HCT116 (cell line): ENCODE data around the gene EIF3I. TPM values are rescaled to one million over a fixed set of nuclear protein-coding genes. Genes with fewer than 3 reads are reported as not detected.

ENCODE experiments used
- ATAC-seq: fragments of 200-7000 bp; cut with Tn5 transposase; 2 replicates; pipeline ENCODE4 v1.9.1; 2020; ENCODE audit warnings: mild to moderate bottlenecking, moderate library complexity
- BruUV-seq: library from RNA; stranded (reverse); fragments of 400-500 nt; replicated peaks from 2 replicates; lab custom pipeline; 2021; lab: Mats Ljungman, UMichigan
- CTCF ChIA-PET: fragments of 300-600 bp; sonication (Branson Sonifier 250); formaldehyde crosslinking; loops from one replicate; lab custom pipeline; 2021; ENCODE audit warnings: antibody characterized with exemption; lab: Charles Lee
- POLR2A ChIA-PET: fragments of 300-600, 350-600 bp; sonication (Branson Sonifier 250); formaldehyde crosslinking; loops from one replicate; lab custom pipeline; 2021; ENCODE audit warnings: antibody characterized with exemption; lab: Charles Lee
- RAD21 ChIA-PET, 2 experiments: fragments of 300-600 bp; sonication (Branson Sonifier 250); formaldehyde crosslinking; loops; one replicate each; lab custom pipeline; 2023; ENCODE audit warnings: low total read pairs in 2 of 2; ENCODE audit not compliant: uncharacterized antibody in 2 of 2, unreplicated experiment in 2 of 2, low non-redundant PET in 1 of 2; lab: Charles Lee
- DNase-seq: peaks from one replicate; pipeline ENCODE4 v3.0.0-alpha.2; 2010; ENCODE audit warnings: low read depth, low spot score
- H2AFZ ChIP-seq: fragments of 200-600 bp; shearing (Covaris generic), sonication (generic); 2 replicates; pipeline ENCODE4 v1.6.1; 2017; ENCODE audit warnings: low read depth, mixed run types, mixed read lengths, antibody characterized with exemption, low read length; ENCODE audit not compliant: poor library complexity, severe bottlenecking
- H3K27ac ChIP-seq: 2 replicates; pipeline ENCODE4 v1.5.1; 2012; ENCODE audit warnings: low read depth, low read length
- H3K27me3 ChIP-seq: fragments of 200-600 bp; sonication (generic); 2 replicates; pipeline ENCODE4 v1.6.1; 2016; ENCODE audit warnings: mixed run types, low read length, mixed read lengths; ENCODE audit not compliant: insufficient read depth
- H3K36me3 ChIP-seq, 2 experiments: fragments of 200-500 bp in 1 of 2; fragments of 200-600 bp in 1 of 2; sonication (Bioruptor generic) in 1 of 2; sonication (generic) in 1 of 2; 2 replicates each; pipeline versions ENCODE4 v1.5.1 to v1.6.1; 2014 to 2016; ENCODE audit warnings: low read length in 2 of 2, inconsistent platforms in 1 of 2, mixed read lengths in 1 of 2, mixed run types in 1 of 2; ENCODE audit not compliant: insufficient read depth in 2 of 2, control insufficient read depth in 1 of 2
- H3K4me1 ChIP-seq, 2 experiments: fragments of 200-600 bp in 1 of 2; sonication (generic) in 1 of 2; 2 replicates each; pipeline versions ENCODE4 v1.5.1 to v1.6.1; 2012 to 2017; ENCODE audit warnings: low read length in 2 of 2, inconsistent platforms in 1 of 2, mild to moderate bottlenecking in 1 of 2, mixed read lengths in 1 of 2, mixed run types in 1 of 2, moderate library complexity in 1 of 2; ENCODE audit not compliant: insufficient read depth in 2 of 2, control insufficient read depth in 1 of 2
- H3K4me2 ChIP-seq: fragments of 200-600 bp; sonication (generic); 2 replicates; pipeline ENCODE4 v1.6.1; 2017; ENCODE audit warnings: mixed run types, low read length, mixed read lengths
- H3K4me3 ChIP-seq, 2 experiments: fragments of 200-600 bp in 1 of 2; sonication (generic) in 1 of 2; replicated peaks in 1 of 2; 2 replicates each; pipeline ENCODE4 v1.5.1; 2011 to 2016; ENCODE audit warnings: low read length in 2 of 2, control low read depth in 1 of 2, low read depth in 1 of 2, mild to moderate bottlenecking in 1 of 2, mixed read lengths in 1 of 2, mixed run types in 1 of 2
- H3K79me2 ChIP-seq: fragments of 200-600 bp; sonication (generic); 2 replicates; pipeline ENCODE4 v1.6.1; 2017; ENCODE audit warnings: mild to moderate bottlenecking, mixed run types, low read length, moderate library complexity, mixed read lengths; ENCODE audit not compliant: insufficient read depth
- H3K9ac ChIP-seq: fragments of 200-600 bp; sonication (generic); 2 replicates; pipeline ENCODE4 v1.6.1; 2016; ENCODE audit warnings: low read length, mixed read lengths
- H3K9me2 ChIP-seq: fragments of 200-600 bp; sonication (generic), shearing (Covaris generic); 2 replicates; pipeline ENCODE4 v1.6.1; 2017; ENCODE audit warnings: mixed run types, mild to moderate bottlenecking, moderate library complexity; ENCODE audit not compliant: insufficient read depth
- H3K9me3 ChIP-seq, 2 experiments: fragments of 200-500 bp in 1 of 2; fragments of 200-600 bp in 1 of 2; sonication (Bioruptor generic) in 1 of 2; sonication (generic) in 1 of 2; 2 replicates each; pipeline ENCODE4 v1.6.1; 2014 to 2017; ENCODE audit warnings: low read length in 2 of 2, mixed read lengths in 2 of 2, inconsistent platforms in 1 of 2, low read depth in 1 of 2, mild to moderate bottlenecking in 1 of 2, mixed run types in 1 of 2, moderate library complexity in 1 of 2; ENCODE audit not compliant: control insufficient read depth in 1 of 2, insufficient read depth in 1 of 2
- H4K20me1 ChIP-seq: fragments of 200-600 bp; sonication (generic), shearing (Covaris generic); 2 replicates; pipeline ENCODE4 v1.6.1; 2017; ENCODE audit warnings: mixed run types, mild to moderate bottlenecking, moderate library complexity; ENCODE audit not compliant: insufficient read depth
- CBX3 ChIP-seq: IDR thresholded peaks from 2 replicates; pipeline ENCODE4 v1.6.1; 2012; ENCODE audit warnings: low read depth
- CTCF ChIP-seq, 3 experiments: fragments of 200-600 bp in 1 of 3; sonication (generic) in 1 of 3; IDR thresholded peaks in 2 of 3; conservative IDR thresholded peaks in 1 of 3; 2 replicates each; pipeline ENCODE4 v1.5.1; 2012 to 2017; ENCODE audit warnings: low read depth in 2 of 3, low read length in 2 of 3, antibody characterized with exemption in 1 of 3, borderline replicate concordance in 1 of 3, control low read depth in 1 of 3, mild to moderate bottlenecking in 1 of 3, mixed read lengths in 1 of 3, mixed run types in 1 of 3, moderate library complexity in 1 of 3; ENCODE audit not compliant: insufficient read depth in 1 of 3
- ELF1 ChIP-seq: IDR thresholded peaks from 2 replicates; pipeline ENCODE4 v1.6.1; 2012; ENCODE audit warnings: low read depth, borderline replicate concordance
- EZH2 ChIP-seq: fragments of 200-600 bp; sonication (generic); IDR thresholded peaks from 2 replicates; pipeline ENCODE4 v1.6.1; 2017; ENCODE audit warnings: antibody characterized with exemption, mixed run types
- JUND ChIP-seq: IDR thresholded peaks from 2 replicates; pipeline ENCODE4 v1.6.1; 2012
- SIN3A ChIP-seq: IDR thresholded peaks from 2 replicates; pipeline ENCODE4 v1.6.1; 2012; ENCODE audit warnings: low read depth
- SRF ChIP-seq: IDR thresholded peaks from 2 replicates; pipeline ENCODE4 v1.6.1; 2012; ENCODE audit warnings: low read depth
- ZFX ChIP-seq: fragments of 450-650 bp; IDR thresholded peaks from 2 replicates; pipeline ENCODE4 v1.6.1; 2017
- intact Hi-C: fragments of 100-400 bp; cut with micrococcal nuclease; formaldehyde crosslinking; loops from 2 replicates; pipeline ENCODE4 v1.10.0; 2022
- total RNA-seq: library from RNA; stranded (reverse); gene quantifications from one replicate; pipeline ENCODE4 v1.2.1, GENCODE V29; 2021; ENCODE audit not compliant: unreplicated experiment

The EIF3I gene
- total RNA-seq, 1 experiment from 2014 or later, result 323 TPM

- Histone ChIP-seq H3K4me2 (peak overlapping the region; percentile 91), H3K27ac (no peak overlapping the region; the same call in 1 of the 2 replicates), H3K4me3 (peak overlapping the region; percentile 77 to 78), H3K9me2 (no peaks in the 10 kb centered on the region), H3K9ac (peak overlapping the region; percentile 95), H3K79me2 (peaks cover 19% of the 10 kb centered on the region; the same call in 1 of the 2 replicates), H2AFZ (no peak overlapping the region), H3K27me3 (no peaks in the 10 kb centered on the region), H4K20me1 (no peaks in the 10 kb centered on the region), H3K36me3 (peaks cover 0 to 11% of the 10 kb centered on the region in 2 experiments; a peak in 1 of 4 replicates), H3K4me1 (peaks cover 9 to 42% of the 10 kb centered on the region in 2 experiments; a peak in 3 of 4 replicates), H3K9me3 (no peaks in the 10 kb centered on the region)
- TF ChIP-seq CBX3 (no peak), EZH2 (no peak), SIN3A (no peak), ZFX (no peak), JUND (no peak), ELF1 (no peak), SRF (no peak), CTCF (IDR thresholded peaks at IDR 0.05 in 2 of 3, conservative IDR thresholded peaks at IDR 0.05 in 1 of 3; ENCODE audit: borderline replicate concordance in 1 of 3, insufficient read depth in 1 of 3, low read depth in 2 of 3, low read length in 2 of 3) (no peak)
- no TSS peak for BruUV-seq
- intact Hi-C loops, result no loop called here
- ATAC-seq (no peak), DNase-seq (no peak)
- CTCF ChIA-PET, result interaction anchor here (1.0 kb wide), 1 partner anchor 11 kb away, joined by 3 read pairs; no protein-coding TSS in a partner anchor
- RAD21 ChIA-PET, result no interaction called here
- POLR2A ChIA-PET, result interaction anchor here (1.2 kb wide), 1 partner anchor 131 kb away, joined by 3 read pairs; the partner anchor contains the start of gene MARCKSL1
Observed at GRCh38 chr1:32204943-32205361, 17.3 kb upstream of the EIF3I start.
